HepG2 (cell line): Measurements from ENCODE around the gene C3orf85. TPM values are rescaled to one million over a fixed set of nuclear protein-coding genes. Genes with fewer than 3 reads are reported as not detected.

Experiments
- ATAC-seq: fragments of 200-7000 bp; cut with Tn5 transposase; 3 replicates; pipeline ENCODE4 v1.9.1; 2020; ENCODE audit warnings: mild to moderate bottlenecking, moderate library complexity
- BruUV-seq: library from RNA; stranded (reverse); fragments of 400-500 nt; replicated peaks from 2 replicates; lab custom pipeline; 2021; lab: Mats Ljungman, UMichigan
- CTCF ChIA-PET: fragments of 300-600 bp; formaldehyde crosslinking; extraction: SDS; loops from one replicate; lab custom pipeline; 2021; ENCODE audit warnings: low total read pairs, inconsistent platforms, low intra/inter-chr PET ratio; lab: Yijun Ruan, JAX
- POLR2A ChIA-PET: fragments of 350-600 bp; sonication (Branson Sonifier 250); formaldehyde crosslinking; loops from one replicate; lab custom pipeline; 2020; ENCODE audit warnings: antibody characterized with exemption, inconsistent platforms; lab: Yijun Ruan, JAX
- DNase-seq: peaks from one replicate; pipeline ENCODE4 v3.0.0-alpha.2; 2015; ENCODE audit warnings: low spot score
- FAIRE-seq: peaks from 3 replicates; lab custom pipeline; 2011; peaks lifted over from hg19 to GRCh38; lab: Jason Lieb, UNC
- H2AFZ ChIP-seq: one replicate; pipeline ENCODE4 v1.6.1; 2011; ENCODE audit warnings: low read length, inconsistent platforms
- H3K27ac ChIP-seq: fragments of 300-600 bp; 3 replicates; pipeline ENCODE4 v1.8.0; 2011; ENCODE audit warnings: mixed run types, mild to moderate bottlenecking, mixed read lengths, low read length, inconsistent platforms; ENCODE audit not compliant: insufficient read depth; ENCODE audit errors: extremely low read length
- H3K27me3 ChIP-seq, 2 experiments: fragments of 200-600 bp in 1 of 2; 2 replicates in 1 of 2; 3 replicates in 1 of 2; pipeline versions ENCODE4 v1.6.0 to v1.8.0; 2011; ENCODE audit warnings: low read length in 2 of 2, mild to moderate bottlenecking in 2 of 2, moderate library complexity in 2 of 2, inconsistent platforms in 1 of 2; ENCODE audit not compliant: insufficient read depth in 2 of 2, control insufficient read depth in 1 of 2
- H3K36me3 ChIP-seq, 2 experiments: fragments of 200-600 bp in 1 of 2; replicated peaks in 1 of 2; 2 replicates in 1 of 2; 3 replicates in 1 of 2; pipeline versions ENCODE4 v1.5.1 to v1.8.0; 2011; ENCODE audit warnings: low read length in 2 of 2, inconsistent platforms in 1 of 2; ENCODE audit not compliant: insufficient read depth in 2 of 2, control insufficient read depth in 1 of 2
- H3K4me1 ChIP-seq: 2 replicates; pipeline ENCODE4 v1.5.1; 2012; ENCODE audit warnings: low read length, inconsistent platforms; ENCODE audit not compliant: insufficient read depth
- H3K4me2 ChIP-seq: 2 replicates; pipeline ENCODE4 v1.6.0; 2011; ENCODE audit warnings: low read depth, low read length, inconsistent platforms
- H3K4me3 ChIP-seq, 3 experiments: fragments of 200-600 bp in 1 of 3; sonication (generic), shearing (Covaris generic) in 1 of 3; replicated peaks in 1 of 3; 2 replicates each; pipeline ENCODE4 v1.5.1; 2011 to 2016; ENCODE audit warnings: low read length in 3 of 3, inconsistent platforms in 2 of 3, low read depth in 2 of 3, mild to moderate bottlenecking in 2 of 3, control low read depth in 1 of 3, mixed read lengths in 1 of 3; ENCODE audit not compliant: insufficient read depth in 1 of 3
- H3K79me2 ChIP-seq: one replicate; pipeline ENCODE4 v1.6.1; 2011; ENCODE audit warnings: low read length, inconsistent platforms; ENCODE audit not compliant: insufficient read depth
- H3K9ac ChIP-seq: 2 replicates; pipeline ENCODE4 v1.6.0; 2011; ENCODE audit warnings: mild to moderate bottlenecking, low read depth, low read length, inconsistent platforms; ENCODE audit not compliant: insufficient read depth
- H3K9me3 ChIP-seq: 2 replicates; pipeline ENCODE4 v1.5.1; 2012; ENCODE audit warnings: mild to moderate bottlenecking, low read length
- H4K20me1 ChIP-seq: 2 replicates; pipeline ENCODE4 v1.6.0; 2011; ENCODE audit warnings: inconsistent platforms, mild to moderate bottlenecking, low read length, moderate library complexity; ENCODE audit not compliant: insufficient read depth
- AKNA ChIP-seq: sonication (generic); formaldehyde crosslinking; IDR thresholded peaks from 2 replicates; pipeline ENCODE4 v1.4.0; 2020; ENCODE audit warnings: missing genetic modification reagents, borderline replicate concordance
- ATAD3A ChIP-seq: sonication (generic); formaldehyde crosslinking; IDR thresholded peaks from 2 replicates; pipeline ENCODE4 v1.4.0; 2020; ENCODE audit warnings: missing genetic modification reagents
- DNMT1 ChIP-seq: sonication (generic); formaldehyde crosslinking; IDR thresholded peaks from 2 replicates; pipeline ENCODE4 v1.5.1; 2020; ENCODE audit warnings: mild to moderate bottlenecking, missing genetic modification reagents
- KLF16 ChIP-seq, 2 experiments: sonication (generic) in 1 of 2; formaldehyde crosslinking in 1 of 2; IDR thresholded peaks; 2 replicates each; pipeline versions ENCODE4 v1.6.1 to v1.8.0; 2016 to 2023; ENCODE audit warnings: missing genetic modification reagents in 2 of 2, missing compliant biosample characterization in 1 of 2
- POLR2AphosphoS5 ChIP-seq: IDR thresholded peaks from 2 replicates; pipeline ENCODE4 v1.6.1; 2012; ENCODE audit warnings: low read depth, low read length
- SSRP1 ChIP-seq: IDR thresholded peaks from 2 replicates; pipeline ENCODE4 v1.6.1; 2016; ENCODE audit warnings: control low read depth
- YEATS2 ChIP-seq: sonication (generic); formaldehyde crosslinking; IDR thresholded peaks from 2 replicates; pipeline ENCODE4 v1.4.0; 2020; ENCODE audit warnings: missing genetic modification reagents, borderline replicate concordance
- ZMYM4 ChIP-seq: sonication (generic); formaldehyde crosslinking; IDR thresholded peaks from 2 replicates; pipeline ENCODE4 v1.8.1; 2023; ENCODE audit warnings: mild to moderate bottlenecking, missing genetic modification reagents
- ZNF136 ChIP-seq: sonication (generic); formaldehyde crosslinking; IDR thresholded peaks from 2 replicates; pipeline ENCODE4 v1.8.1; 2022; ENCODE audit warnings: low read depth, mild to moderate bottlenecking, moderate library complexity, missing genetic modification reagents
- ZNF740 ChIP-seq: sonication (generic); formaldehyde crosslinking; IDR thresholded peaks from 2 replicates; pipeline ENCODE4 v1.4.0; 2020; ENCODE audit warnings: missing genetic modification reagents
- WGBS: methylation state at CpG from one replicate; pipeline ENCODE4 v1.1.6; 2017; ENCODE audit warnings: low lambda C conversion rate; 5-methylcytosine and 5-hydroxymethylcytosine counted together
- in situ Hi-C: cut with HindIII; loops from 2 replicates; pipeline ENCODE4 v1.10.0; 2017; ENCODE audit warnings: low pct_unique_long_range_greater_than_20kb; ENCODE audit not compliant: extremely low pct_ligation_motif_present
- intact Hi-C: fragments of 100-400 bp; cut with micrococcal nuclease; formaldehyde crosslinking; loops from one replicate; pipeline ENCODE4 v1.10.0; 2022; ENCODE audit not compliant: unreplicated experiment
- polyA plus RNA-seq, 8 experiments: library from polyadenylated mRNA; depleted of rRNA in 3 of 8; stranded (reverse) in 7 of 8; unstranded in 1 of 8; fragments of >200 nt; fragmentation: Illumina TruSeq in 4 of 8; extraction: Trizol in 4 of 8; gene quantifications; 2 replicates each; pipeline versions ENCODE4 v1.2.1 to v1.2.3, GENCODE V29; 2011 to 2016; ENCODE audit warnings: low read depth in 4 of 8, missing spikeins in 1 of 8, mixed read lengths in 1 of 8; ENCODE audit not compliant: insufficient read depth in 1 of 8
- total RNA-seq, 5 experiments: library from RNA; depleted of rRNA; stranded (reverse); fragments of >200 nt; fragmentation: Illumina TruSeq; extraction: Trizol; gene quantifications; 2 replicates each; pipeline ENCODE4 v1.2.3, GENCODE V29; 2016; ENCODE audit warnings: low read depth in 1 of 5

The C3orf85 gene
- total and polyA plus RNA-seq, 2 of the 13 experiments (the other 11 are each of a cell fraction or from before 2014, with no cell fraction given): not detected

GRCh38 chr3:109115451-109115850 is 21.1 kb upstream of the C3orf85 start:
- Histone ChIP-seq H3K4me1 (no peaks in the 10 kb centered on the region), H3K4me3 (no peak overlapping the region), H3K27me3 (no peaks in the 10 kb centered on the region), H2AFZ (no peak overlapping the region), H3K79me2 (no peaks in the 10 kb centered on the region), H4K20me1 (no peaks in the 10 kb centered on the region), H3K4me2 (no peak overlapping the region), H3K27ac (no peak overlapping the region), H3K9ac (no peak overlapping the region), H3K9me3 (no peaks in the 10 kb centered on the region), H3K36me3 (no peaks in the 10 kb centered on the region)
- DNase-seq (no peak), FAIRE-seq (no peak), ATAC-seq (no peak)
- BruUV-seq: no TSS peak
- TF ChIP-seq KLF16 (CRISPR knock-in tag; IDR thresholded peaks at IDR 0.05): no peak
- no peak for TF ChIP-seq ZNF740 (CRISPR knock-in tag)
- no peak for TF ChIP-seq ZNF136 (CRISPR knock-in tag)
- TF ChIP-seq DNMT1 (CRISPR knock-in tag): no peak
- no peak for TF ChIP-seq AKNA
- TF ChIP-seq ZMYM4 (CRISPR knock-in tag): no peak
- TF ChIP-seq YEATS2 (CRISPR knock-in tag): no peak
- TF ChIP-seq ATAD3A: no peak
- no peak for TF ChIP-seq SSRP1 (CRISPR knock-in tag)
- TF ChIP-seq POLR2AphosphoS5: no peak
- CTCF ChIA-PET: no interaction called here
- in situ Hi-C loops (no loop called here), intact Hi-C loops (no loop called here)
- POLR2A ChIA-PET: no interaction called here
- WGBS: 3% methylated on average over 2 of the region's 2 CpGs
